ENCODE results near the gene ETF1. TPM values are rescaled to one million over a fixed set of nuclear protein-coding genes. Genes with fewer than 3 reads are reported as not detected.
A peak's percentile ranks its signal among the peaks of the same experiment; 100 is the strongest.

ETF1 gene
- total and polyA plus RNA-seq, 2 donors (not counting 1 experiment from before 2014, with no cell fraction given), result 10.2 to 50.5 TPM

- H3K9ac ChIP-seq (ENCODE audit: low read length), result peak overlapping the region; percentile 91
- peak; percentile 96 for DNase-seq
- no peaks in the 10 kb centered on the region for H3K27me3 ChIP-seq (replicated peaks in 1 of 4; ENCODE audit: control extremely low read depth in 1 of 4, control insufficient read depth in 3 of 4, insufficient read depth in 4 of 4, low read length in 3 of 4)
- peaks cover 27 to 43% of the 10 kb centered on the region in 2 donors for H3K4me1 ChIP-seq (ENCODE audit: control insufficient read depth in 2 of 2, insufficient read depth in 2 of 2, low read length in 2 of 2)
- TF ChIP-seq, protein P1, sequence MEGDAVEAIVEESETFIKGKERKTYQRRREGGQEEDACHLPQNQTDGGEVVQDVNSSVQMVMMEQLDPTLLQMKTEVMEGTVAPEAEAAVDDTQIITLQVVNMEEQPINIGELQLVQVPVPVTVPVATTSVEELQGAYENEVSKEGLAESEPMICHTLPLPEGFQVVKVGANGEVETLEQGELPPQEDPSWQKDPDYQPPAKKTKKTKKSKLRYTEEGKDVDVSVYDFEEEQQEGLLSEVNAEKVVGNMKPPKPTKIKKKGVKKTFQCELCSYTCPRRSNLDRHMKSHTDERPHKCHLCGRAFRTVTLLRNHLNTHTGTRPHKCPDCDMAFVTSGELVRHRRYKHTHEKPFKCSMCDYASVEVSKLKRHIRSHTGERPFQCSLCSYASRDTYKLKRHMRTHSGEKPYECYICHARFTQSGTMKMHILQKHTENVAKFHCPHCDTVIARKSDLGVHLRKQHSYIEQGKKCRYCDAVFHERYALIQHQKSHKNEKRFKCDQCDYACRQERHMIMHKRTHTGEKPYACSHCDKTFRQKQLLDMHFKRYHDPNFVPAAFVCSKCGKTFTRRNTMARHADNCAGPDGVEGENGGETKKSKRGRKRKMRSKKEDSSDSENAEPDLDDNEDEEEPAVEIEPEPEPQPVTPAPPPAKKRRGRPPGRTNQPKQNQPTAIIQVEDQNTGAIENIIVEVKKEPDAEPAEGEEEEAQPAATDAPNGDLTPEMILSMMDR (IDR thresholded peaks at IDR 0.05), result peak; percentile 93
- TF ChIP-seq EZH2 (IDR thresholded peaks at IDR 0.05; ENCODE audit: borderline replicate concordance, insufficient read depth, low read depth, low read length, poor library complexity, severe bottlenecking), result no peak
- CTCF ChIA-PET, result interaction anchor here (0.7 to 9.3 kb wide), 8 partner anchors 8 to 126 kb away, joined by 3 to 65 read pairs (median 6); partner anchors contain the start of genes FAM53C and REEP2
- peak overlapping the region; percentile 100 for H3K4me2 ChIP-seq (replicated peaks; ENCODE audit: low read depth, low read length, poor library complexity, severe bottlenecking)
- peaks cover 3% of the 10 kb centered on the region for H3K79me2 ChIP-seq (ENCODE audit: control insufficient read depth, insufficient read depth, low read length)
- peak overlapping the region; percentile 89 to 98 for H3K27ac ChIP-seq (ENCODE audit: low read length in 2 of 2)
- peaks cover 0 to 4% (median 0%) of the 10 kb centered on the region in 3 donors for H3K9me3 ChIP-seq (ENCODE audit: control extremely low read depth in 1 of 3, control insufficient read depth in 2 of 3, insufficient read depth in 1 of 3, low read length in 2 of 3)
- H3K4me3 ChIP-seq (ENCODE audit: control extremely low read depth in 1 of 5, extremely low read depth in 1 of 5, insufficient read depth in 1 of 5, low read depth in 2 of 5, low read length in 4 of 5), result peak overlapping the region; percentile 57 to 98 (median 67)
- peak overlapping the region; percentile 81 for H3K27ac Mint-ChIP-seq
- H4K20me1 ChIP-seq (ENCODE audit: control insufficient read depth, insufficient read depth, low read length, poor library complexity, severe bottlenecking), result peaks cover 25% of the 10 kb centered on the region
- peak; percentile 53 for ATAC-seq (ENCODE audit: low read depth)
- H3K4me1 Mint-ChIP-seq, result peaks cover 52% of the 10 kb centered on the region
- H3K27me3 Mint-ChIP-seq, result no peaks in the 10 kb centered on the region
- no peaks in the 10 kb centered on the region for H3K9me3 Mint-ChIP-seq (ENCODE audit: insufficient read depth)
- intact Hi-C loops (cut with micrococcal nuclease), result loop anchor here (1.0 to 10.0 kb wide), 6 partner anchors 14 to 941 kb away; partner anchors contain the start of genes FAM53C, REEP2 and SPATA24
- POLR2A ChIA-PET, result interaction anchor here (0.8 to 1.9 kb wide), 3 partner anchors 27 to 111 kb away, joined by 4 to 7 read pairs (median 5); partner anchors contain the start of gene KDM3B
- H3K36me3 ChIP-seq (replicated peaks in 1 of 2; ENCODE audit: control extremely low read depth in 1 of 2, control insufficient read depth in 1 of 2, extremely low read depth in 1 of 2, insufficient read depth in 2 of 2, low read length in 1 of 2), result peaks cover 0 to 2% of the 10 kb centered on the region in 2 experiments
- peak overlapping the region; percentile 87 for H2AFZ ChIP-seq (ENCODE audit: insufficient read depth, low read depth, low read length, poor library complexity, severe bottlenecking)
- under 1% methylated on average over 34 of the region's 34 CpGs for WGBS (ENCODE audit: insufficient coverage)
- H3K4me3 Mint-ChIP-seq, result peak overlapping the region; percentile 94
Observed at GRCh38 chr5:138464008-138464387, 79.0 kb downstream of the ETF1 start.

GRCh38 chr5:138463419-138464007 is 79.5 kb downstream of the ETF1 start:
- Histone ChIP-seq H2AFZ (ENCODE audit: insufficient read depth, low read depth, low read length, poor library complexity, severe bottlenecking) (peak overlapping the region; percentile 87), H3K79me2 (ENCODE audit: control insufficient read depth, insufficient read depth, low read length) (peaks cover 3% of the 10 kb centered on the region), H3K27me3 (replicated peaks in 1 of 4; ENCODE audit: control extremely low read depth in 1 of 4, control insufficient read depth in 3 of 4, insufficient read depth in 4 of 4, low read length in 3 of 4) (no peaks in the 10 kb centered on the region), H3K9ac (ENCODE audit: low read length) (peak overlapping the region; percentile 91), H3K36me3 (replicated peaks in 1 of 2; ENCODE audit: control extremely low read depth in 1 of 2, control insufficient read depth in 1 of 2, extremely low read depth in 1 of 2, insufficient read depth in 2 of 2, low read length in 1 of 2) (peaks cover 0 to 2% of the 10 kb centered on the region in 2 experiments), H3K4me3 (ENCODE audit: control extremely low read depth in 1 of 5, extremely low read depth in 1 of 5, insufficient read depth in 1 of 5, low read depth in 2 of 5, low read length in 4 of 5) (peak overlapping the region; percentile 41 to 98 (median 67)), H3K9me3 (ENCODE audit: control extremely low read depth in 1 of 3, control insufficient read depth in 2 of 3, insufficient read depth in 1 of 3, low read length in 2 of 3) (peaks cover 0 to 4% (median 0%) of the 10 kb centered on the region in 3 donors), H4K20me1 (ENCODE audit: control insufficient read depth, insufficient read depth, low read length, poor library complexity, severe bottlenecking) (peaks cover 25% of the 10 kb centered on the region), H3K4me2 (replicated peaks; ENCODE audit: low read depth, low read length, poor library complexity, severe bottlenecking) (peak overlapping the region; percentile 100), H3K4me1 (ENCODE audit: control insufficient read depth in 2 of 2, insufficient read depth in 2 of 2, low read length in 2 of 2) (peaks cover 32 to 48% of the 10 kb centered on the region in 2 donors), H3K27ac (ENCODE audit: low read length in 2 of 2) (peak overlapping the region; percentile 89 to 98)
- no peaks in the 10 kb centered on the region for H3K9me3 Mint-ChIP-seq (ENCODE audit: insufficient read depth)
- POLR2A ChIA-PET, result interaction anchor here (0.8 to 1.7 kb wide), 3 partner anchors 27 to 80 kb away, joined by 3 to 5 read pairs (median 4); partner anchors contain the start of gene ETF1
- ATAC-seq (ENCODE audit: low read depth) (no peak), DNase-seq (no peak)
- no peaks in the 10 kb centered on the region for H3K27me3 Mint-ChIP-seq
- CTCF ChIA-PET, result interaction anchor here (0.6 to 9.3 kb wide), 5 partner anchors 11 to 40 kb away, joined by 3 to 65 read pairs (median 9); partner anchors contain the start of gene REEP2
- peak overlapping the region; percentile 78 for H3K27ac Mint-ChIP-seq
- WGBS (ENCODE audit: insufficient coverage), result 35% methylated on average over 6 of the region's 21 CpGs
- H3K4me1 Mint-ChIP-seq, result peaks cover 55% of the 10 kb centered on the region
- TF ChIP-seq EZH2 (IDR thresholded peaks at IDR 0.05; ENCODE audit: borderline replicate concordance, insufficient read depth, low read depth, low read length, poor library complexity, severe bottlenecking), result no peak
- intact Hi-C loops (cut with micrococcal nuclease), result loop anchor here (1.0 to 10.0 kb wide), 6 partner anchors 13 to 941 kb away; partner anchors contain the start of genes FAM53C, REEP2 and SPATA24
- H3K4me3 Mint-ChIP-seq, result peak overlapping the region; percentile 94

All from B cell (primary cell).